K562 (cell line): ENCODE results near the gene RNU5D-1.

Experiments used
- CREB3L1 ChIP-seq: fragments of 450-650 bp; IDR thresholded peaks from 2 replicates; pipeline ENCODE4 v1.6.1; 2014; ENCODE audit warnings: low read depth, mild to moderate bottlenecking, moderate library complexity, borderline replicate concordance
- CTCF ChIP-seq, 3 experiments: IDR thresholded peaks in 2 of 3; conservative IDR thresholded peaks in 1 of 3; 2 replicates each; pipeline ENCODE4 v1.5.1; 2011 to 2012; ENCODE audit warnings: low read length in 3 of 3, mild to moderate bottlenecking in 3 of 3, control low read depth in 2 of 3, improper control_type of control experiment in 1 of 3, inconsistent platforms in 1 of 3, low read depth in 1 of 3, mixed read lengths in 1 of 3, moderate library complexity in 1 of 3; ENCODE audit not compliant: insufficient read depth in 2 of 3
- FOSL1 ChIP-seq: fragments of 200-800 bp; sonication (Bioruptor generic); conservative IDR thresholded peaks from 2 replicates; pipeline ENCODE4 v1.6.1; 2016; ENCODE audit warnings: missing genetic modification characterization, missing compliant biosample characterization
- GABPA ChIP-seq: fragments of 200-800 bp; sonication (Bioruptor generic); conservative IDR thresholded peaks from 2 replicates; pipeline ENCODE4 v1.6.1; 2016; ENCODE audit warnings: low read depth, missing genetic modification characterization, missing compliant biosample characterization
- GMEB1 ChIP-seq: fragments of 250-450 bp; sonication (Bioruptor Pico); IDR thresholded peaks from 2 replicates; pipeline ENCODE4 v1.4.0; 2020; ENCODE audit warnings: mild to moderate bottlenecking
- IRF2 ChIP-seq: sonication (generic); formaldehyde crosslinking; IDR thresholded peaks from 2 replicates; pipeline ENCODE4 v1.8.1; 2022; ENCODE audit warnings: mild to moderate bottlenecking, missing genetic modification reagents
- NCOA6 ChIP-seq: fragments of 450-650 bp; IDR thresholded peaks from 2 replicates; pipeline ENCODE4 v1.6.1; 2017; ENCODE audit warnings: mild to moderate bottlenecking
- ZBTB26 ChIP-seq: fragments of 450-650 bp; formaldehyde crosslinking; IDR thresholded peaks from 2 replicates; pipeline ENCODE4 v1.4.0; 2022; ENCODE audit warnings: missing genetic modification characterization

- TF ChIP-seq GABPA (tag) (no peak), CREB3L1 (no peak), GMEB1 (CRISPR knock-in tag) (no peak), ZBTB26 (CRISPR knock-in tag) (no peak), IRF2 (CRISPR knock-in tag) (no peak), FOSL1 (no peak), CTCF (IDR thresholded peaks at IDR 0.05 in 2 of 3, conservative IDR thresholded peaks at IDR 0.05 in 1 of 3; ENCODE audit: insufficient read depth in 2 of 3, low read depth in 1 of 3, low read length in 3 of 3) (no peak), NCOA6 (no peak)
Observed at GRCh38 chr1:44681905-44682882, 48.8 kb downstream of the RNU5D-1 start.
